ENCODE results near the gene ANKRD53.

Gene ANKRD53

GRCh38 chr2:70978341-70979179, at the start of gene ANKRD53:
TSS of gene ANKRD53 (plus strand) at chr2:70978630. CDS start at chr2:70978646, 16 bp downstream.
- no peak for FAIRE-seq

GRCh38 chr2:70930371-70931329, 47.8 kb upstream of the ANKRD53 start:
- FAIRE-seq, result no peak

- no peak for FAIRE-seq
Observed at GRCh38 chr2:70931376-70932000, 46.9 kb upstream of the ANKRD53 start.

GRCh38 chr2:70932631-70933230, 45.7 kb upstream of the ANKRD53 start:
- no peak for FAIRE-seq

- no peak for FAIRE-seq
Observed at GRCh38 chr2:70934981-70935380, 43.4 kb upstream of the ANKRD53 start.

- FAIRE-seq, result no peak
Observed at GRCh38 chr2:70935468-70936164, 42.8 kb upstream of the ANKRD53 start, which contains the start of gene ATP6V1B1. TSS of gene ATP6V1B1 (plus strand) at chr2:70935900. CDS start at chr2:70935955, 55 bp downstream.

- no peak for FAIRE-seq
Observed at GRCh38 chr2:70936165-70936978, 42.1 kb upstream of the ANKRD53 start.

GRCh38 chr2:70936979-70937811, 41.2 kb upstream of the ANKRD53 start:
- FAIRE-seq, result no peak

- FAIRE-seq, result no peak
Observed at GRCh38 chr2:70937866-70938585, 40.4 kb upstream of the ANKRD53 start.

GRCh38 chr2:70938586-70938950, 39.9 kb upstream of the ANKRD53 start:
- no peak for FAIRE-seq

- FAIRE-seq, result no peak
Observed at GRCh38 chr2:70939001-70939838, 39.2 kb upstream of the ANKRD53 start.

- no peak for FAIRE-seq
Observed at GRCh38 chr2:70939839-70940580, 38.4 kb upstream of the ANKRD53 start.

- no peak for FAIRE-seq
Observed at GRCh38 chr2:70941186-70941585, 37.2 kb upstream of the ANKRD53 start.

GRCh38 chr2:70941701-70942100, 36.7 kb upstream of the ANKRD53 start:
- no peak for FAIRE-seq

GRCh38 chr2:70942396-70943204, 35.8 kb upstream of the ANKRD53 start:
- no peak for FAIRE-seq

- no peak for FAIRE-seq
Observed at GRCh38 chr2:70943205-70943871, 35.1 kb upstream of the ANKRD53 start.

Measured in colon (tissue), 2 donors.